ENCODE measurements around the gene SFMBT2. TPM values are rescaled to one million over a fixed set of nuclear protein-coding genes. Genes with fewer than 3 reads are reported as not detected.

Gene SFMBT2
- polyA plus RNA-seq (2012; ENCODE audit: missing spikeins): 10.0 TPM

DNA sequence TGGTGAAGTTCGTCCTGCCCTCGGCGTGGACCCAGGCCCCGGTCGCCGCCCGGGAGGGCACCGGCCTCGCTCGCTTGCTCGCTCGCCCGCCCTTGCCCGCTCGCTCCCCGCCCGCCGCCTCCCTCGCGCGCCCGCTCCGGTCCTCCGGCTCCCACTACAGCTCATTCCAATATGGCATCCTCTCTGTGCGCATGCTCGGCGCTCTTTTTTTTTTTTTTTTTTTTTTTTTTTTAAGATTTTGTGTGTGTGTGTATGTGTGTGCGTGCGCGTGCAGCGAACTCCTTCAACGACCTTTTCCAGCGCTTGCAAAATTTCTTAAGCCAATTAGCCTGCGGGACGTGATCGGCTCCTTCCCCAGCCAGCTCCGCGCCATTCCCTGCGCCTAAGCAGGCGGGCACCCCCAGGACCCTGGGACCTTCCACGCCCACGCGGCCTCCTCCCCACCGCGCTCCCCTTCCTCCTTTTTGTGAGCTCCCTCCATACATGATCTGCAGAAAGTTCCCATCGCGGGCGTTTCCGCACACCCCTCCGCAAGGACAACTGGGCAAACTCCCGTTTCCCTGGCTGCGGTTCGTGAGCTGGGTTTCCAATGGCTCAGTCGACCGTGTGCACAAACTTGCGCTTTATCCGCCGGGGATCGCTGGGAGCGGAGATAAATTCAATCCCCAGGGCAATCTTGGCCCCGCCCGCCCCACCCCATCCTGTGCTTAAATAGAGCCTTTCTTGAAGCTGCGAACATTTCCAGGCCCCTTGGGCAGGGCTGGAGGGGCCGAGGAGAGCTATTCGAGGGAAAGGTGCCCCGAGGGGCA is at the start of gene SFMBT2:
Gene SFMBT2, minus strand, starts transcription at position 173 of the 809 bp plus-strand sequence. CDS start 29,136 bp downstream, outside the sequence.
- no peak for TF ChIP-seq TAF1 (IDR thresholded peaks at IDR 0.05; ENCODE audit: borderline replicate concordance, low read depth, low read length)
- peak; percentile 43; the same call in 1 of the 2 replicates for TF ChIP-seq POLR2A (IDR thresholded peaks at IDR 0.05; ENCODE audit: low read depth, low read length)
- TF ChIP-seq POLR2AphosphoS5 (IDR thresholded peaks at IDR 0.05; ENCODE audit: low read depth, low read length): no peak
- DNase-seq (ENCODE audit: insufficient read length) (peak; percentile 68), FAIRE-seq (peak; percentile 78)

DNA sequence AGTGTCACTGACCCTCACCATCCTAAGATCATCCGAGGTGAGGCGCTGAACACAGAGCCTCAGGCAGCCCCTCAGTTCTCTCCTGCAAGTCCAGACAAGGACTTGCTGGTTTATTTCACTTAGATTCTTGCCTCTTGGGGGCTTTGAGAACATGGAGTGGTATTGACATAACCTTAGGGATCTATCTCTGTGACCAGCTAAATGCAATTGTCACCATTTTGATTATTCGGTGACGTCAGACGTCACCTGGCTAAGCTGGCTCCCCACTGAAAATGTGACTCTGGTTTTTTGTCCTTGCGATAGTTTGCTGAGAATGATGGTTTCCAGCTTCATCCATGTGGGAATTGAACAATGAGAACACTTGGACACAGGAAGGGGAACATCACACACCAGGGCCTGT is 49.2 kb upstream of the SFMBT2 start:
- no peak for FAIRE-seq
- no peak for TF ChIP-seq POLR2A (IDR thresholded peaks at IDR 0.05; ENCODE audit: low read depth, low read length)
- no peak for TF ChIP-seq POLR2AphosphoS5 (IDR thresholded peaks at IDR 0.05; ENCODE audit: low read depth, low read length)
- TF ChIP-seq TAF1 (IDR thresholded peaks at IDR 0.05; ENCODE audit: borderline replicate concordance, low read depth, low read length): no peak
- no peak for DNase-seq (ENCODE audit: insufficient read length)

- TF ChIP-seq POLR2AphosphoS5 (IDR thresholded peaks at IDR 0.05; ENCODE audit: low read depth, low read length): no peak
- TF ChIP-seq TAF1 (IDR thresholded peaks at IDR 0.05; ENCODE audit: borderline replicate concordance, low read depth, low read length): no peak
- TF ChIP-seq POLR2A (IDR thresholded peaks at IDR 0.05; ENCODE audit: low read depth, low read length): no peak
- DNase-seq (ENCODE audit: insufficient read length) (no peak), FAIRE-seq (no peak)
Measured at GRCh38 chr10:7458556-7458955, 47.7 kb upstream of the SFMBT2 start.

- DNase-seq (ENCODE audit: insufficient read length): no peak
- TF ChIP-seq POLR2A (IDR thresholded peaks at IDR 0.05; ENCODE audit: low read depth, low read length) (no peak), POLR2AphosphoS5 (IDR thresholded peaks at IDR 0.05; ENCODE audit: low read depth, low read length) (no peak), TAF1 (IDR thresholded peaks at IDR 0.05; ENCODE audit: borderline replicate concordance, low read depth, low read length) (no peak)
- FAIRE-seq: peak; percentile 38
Measured at GRCh38 chr10:7457478-7458316, 46.9 kb upstream of the SFMBT2 start.

DNA sequence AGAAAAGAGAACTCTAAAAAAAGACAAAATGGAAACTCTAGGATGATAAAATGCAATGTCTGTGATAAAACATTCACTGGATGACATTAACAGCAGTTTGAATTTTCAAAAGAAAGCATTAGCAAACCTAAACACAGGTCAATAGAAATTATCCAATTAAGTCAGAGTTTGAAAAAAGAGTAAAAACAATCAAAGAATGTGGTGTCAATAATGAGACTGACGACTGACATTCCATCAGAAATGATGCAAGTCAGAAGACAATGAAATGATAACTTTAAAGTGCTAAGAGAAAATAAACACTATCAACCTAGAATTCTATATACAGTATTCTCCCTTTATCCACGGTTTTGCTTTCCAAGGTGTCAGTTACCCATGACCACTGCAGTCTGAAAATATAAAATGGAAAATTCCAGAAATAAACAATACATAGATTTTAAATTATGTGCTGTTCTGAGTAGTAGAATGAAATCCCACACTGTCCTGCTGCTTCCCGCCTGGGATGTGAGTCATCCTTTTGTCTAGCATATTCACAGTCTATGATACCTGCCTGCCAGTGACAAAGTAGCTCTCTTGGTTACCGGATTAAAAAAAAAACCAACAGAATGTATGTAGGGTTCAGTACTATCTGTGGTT is 38.3 kb upstream of the SFMBT2 start:
- TF ChIP-seq TAF1 (IDR thresholded peaks at IDR 0.05; ENCODE audit: borderline replicate concordance, low read depth, low read length) (no peak), POLR2AphosphoS5 (IDR thresholded peaks at IDR 0.05; ENCODE audit: low read depth, low read length) (no peak), POLR2A (IDR thresholded peaks at IDR 0.05; ENCODE audit: low read depth, low read length) (no peak)
- FAIRE-seq: no peak
- no peak for DNase-seq (ENCODE audit: insufficient read length)

GRCh38 chr10:7445474-7446185 is 34.8 kb upstream of the SFMBT2 start:
- FAIRE-seq (peak; percentile 74), DNase-seq (ENCODE audit: insufficient read length) (no peak)
- TF ChIP-seq POLR2AphosphoS5 (IDR thresholded peaks at IDR 0.05; ENCODE audit: low read depth, low read length): no peak
- TF ChIP-seq TAF1 (IDR thresholded peaks at IDR 0.05; ENCODE audit: borderline replicate concordance, low read depth, low read length): no peak
- TF ChIP-seq POLR2A (IDR thresholded peaks at IDR 0.05; ENCODE audit: low read depth, low read length): no peak

DNA sequence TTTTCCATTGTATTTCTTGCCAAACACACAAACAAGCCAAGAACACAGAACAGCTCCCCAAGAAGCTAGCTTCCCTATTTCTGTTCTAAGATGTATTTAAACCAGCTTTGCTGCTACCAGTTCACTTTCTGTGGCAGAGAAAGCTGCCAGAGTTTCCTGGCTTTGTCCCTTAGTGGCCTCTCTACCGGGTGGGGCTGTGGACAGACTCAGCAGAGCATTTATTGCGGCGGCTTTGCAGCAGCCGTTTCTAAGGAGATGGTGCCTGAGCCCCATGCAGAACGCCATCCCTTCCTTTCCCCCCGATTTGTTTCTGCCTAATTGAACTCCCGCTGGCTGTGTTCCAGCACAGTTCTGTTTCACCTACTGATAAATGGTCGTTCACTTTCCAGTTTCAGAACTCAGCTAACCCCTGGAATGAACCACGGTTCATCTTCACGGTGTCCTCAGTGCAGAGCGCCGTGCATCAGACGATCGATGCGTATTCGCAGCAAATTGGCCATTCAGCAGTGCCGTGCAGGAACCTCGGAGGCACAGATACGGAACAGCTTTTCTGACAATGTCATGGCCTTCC is 33.8 kb upstream of the SFMBT2 start:
- no peak for FAIRE-seq
- TF ChIP-seq TAF1 (IDR thresholded peaks at IDR 0.05; ENCODE audit: borderline replicate concordance, low read depth, low read length): no peak
- no peak for TF ChIP-seq POLR2AphosphoS5 (IDR thresholded peaks at IDR 0.05; ENCODE audit: low read depth, low read length)
- no peak for TF ChIP-seq POLR2A (IDR thresholded peaks at IDR 0.05; ENCODE audit: low read depth, low read length)
- DNase-seq (ENCODE audit: insufficient read length): no peak

- FAIRE-seq (no peak), DNase-seq (ENCODE audit: insufficient read length) (no peak)
- TF ChIP-seq POLR2A (IDR thresholded peaks at IDR 0.05; ENCODE audit: low read depth, low read length): no peak
- no peak for TF ChIP-seq POLR2AphosphoS5 (IDR thresholded peaks at IDR 0.05; ENCODE audit: low read depth, low read length)
- no peak for TF ChIP-seq TAF1 (IDR thresholded peaks at IDR 0.05; ENCODE audit: borderline replicate concordance, low read depth, low read length)
Measured at GRCh38 chr10:7443036-7443435, 32.2 kb upstream of the SFMBT2 start.

GRCh38 chr10:7441403-7442147 is 30.7 kb upstream of the SFMBT2 start:
- FAIRE-seq (no peak), DNase-seq (ENCODE audit: insufficient read length) (no peak)
- TF ChIP-seq POLR2AphosphoS5 (IDR thresholded peaks at IDR 0.05; ENCODE audit: low read depth, low read length) (no peak), POLR2A (IDR thresholded peaks at IDR 0.05; ENCODE audit: low read depth, low read length) (no peak), TAF1 (IDR thresholded peaks at IDR 0.05; ENCODE audit: borderline replicate concordance, low read depth, low read length) (no peak)

DNA sequence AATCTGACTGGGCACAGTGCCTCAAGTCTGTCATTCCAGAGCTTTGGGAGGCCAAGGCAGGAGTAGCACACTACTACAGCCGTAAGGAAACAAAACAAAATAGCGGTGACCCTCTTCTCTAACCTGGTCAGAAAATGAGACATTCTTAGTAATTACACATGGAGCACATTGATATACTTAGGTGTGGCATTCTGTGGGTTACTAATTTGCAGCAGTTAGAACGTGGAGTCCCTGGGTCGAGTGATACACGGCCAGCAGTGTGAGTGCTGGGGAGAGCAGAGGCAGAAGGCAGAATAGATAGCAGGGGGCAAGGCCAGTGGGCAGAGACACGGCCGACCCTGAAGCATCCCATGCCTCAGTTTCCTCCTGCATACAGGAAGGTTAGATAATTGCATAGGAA is 28.9 kb upstream of the SFMBT2 start:
- TF ChIP-seq TAF1 (IDR thresholded peaks at IDR 0.05; ENCODE audit: borderline replicate concordance, low read depth, low read length) (no peak), POLR2A (IDR thresholded peaks at IDR 0.05; ENCODE audit: low read depth, low read length) (no peak), POLR2AphosphoS5 (IDR thresholded peaks at IDR 0.05; ENCODE audit: low read depth, low read length) (no peak)
- FAIRE-seq (no peak), DNase-seq (ENCODE audit: insufficient read length) (no peak)

Measured in GM12892 (cell line).